Type B pancreatic cell (in vitro differentiated cells): ENCODE results near the gene UBA7. TPM values are rescaled to one million over a fixed set of nuclear protein-coding genes. Genes with fewer than 3 reads are reported as not detected.
"Not testable (repeated sequence)": the region's sequence is repeated elsewhere in the genome, so short reads cannot be mapped to it uniquely, and the experiment has no call there.

ENCODE experiments used
- DNase-seq: peaks from one replicate; pipeline ENCODE4 v3.0.0; 2021; ENCODE audit warnings: mixed read lengths; ENCODE audit not compliant: unreplicated experiment; ENCODE audit errors: extremely low spot score
- H3K27ac Mint-ChIP-seq: 2 replicates; pipeline ENCODE4 v1.8.0; 2021; ENCODE audit warnings: mild to moderate bottlenecking, mixed read lengths
- H3K27me3 Mint-ChIP-seq: 2 replicates; pipeline ENCODE4 v1.8.0; 2021; ENCODE audit warnings: mixed read lengths
- H3K36me3 Mint-ChIP-seq: 2 replicates; pipeline ENCODE4 v1.8.0; 2021; ENCODE audit warnings: mixed read lengths
- H3K4me1 Mint-ChIP-seq: one replicate; pipeline ENCODE4 v1.8.0; 2021; ENCODE audit warnings: mixed read lengths; ENCODE audit not compliant: unreplicated experiment
- H3K4me3 Mint-ChIP-seq: 2 replicates; pipeline ENCODE4 v1.8.0; 2021; ENCODE audit warnings: mild to moderate bottlenecking, mixed read lengths
- H3K9me3 Mint-ChIP-seq: 2 replicates; pipeline ENCODE4 v1.8.0; 2021; ENCODE audit warnings: mixed read lengths
- total RNA-seq: library from RNA; stranded (reverse); gene quantifications from 2 replicates; pipeline ENCODE4 v1.2.1, GENCODE V29; 2021; ENCODE audit warnings: low replicate concordance
- TF ChIP-seq, protein P1 (sequence below): fragments of 200-600 bp; sonication (generic); conservative IDR thresholded peaks from 2 replicates; pipeline ENCODE4 v1.5.0; 2021; ENCODE audit warnings: antibody characterized with exemption, mild to moderate bottlenecking

UBA7 gene
- total RNA-seq, 1 donor from 2014 or later, result 8.2 TPM

GRCh38 chr3:49839193-49839809, 25.5 kb upstream of the UBA7 start:
- Mint-ChIP-seq H3K27ac (peak overlapping the region; percentile 22), H3K4me1 (peaks cover 13% of the 10 kb centered on the region), H3K36me3 (peaks cover 12% of the 10 kb centered on the region), H3K9me3 (no peaks in the 10 kb centered on the region), H3K27me3 (no peaks in the 10 kb centered on the region), H3K4me3 (no peak overlapping the region)
- DNase-seq, result no peak
- TF ChIP-seq, protein P1, sequence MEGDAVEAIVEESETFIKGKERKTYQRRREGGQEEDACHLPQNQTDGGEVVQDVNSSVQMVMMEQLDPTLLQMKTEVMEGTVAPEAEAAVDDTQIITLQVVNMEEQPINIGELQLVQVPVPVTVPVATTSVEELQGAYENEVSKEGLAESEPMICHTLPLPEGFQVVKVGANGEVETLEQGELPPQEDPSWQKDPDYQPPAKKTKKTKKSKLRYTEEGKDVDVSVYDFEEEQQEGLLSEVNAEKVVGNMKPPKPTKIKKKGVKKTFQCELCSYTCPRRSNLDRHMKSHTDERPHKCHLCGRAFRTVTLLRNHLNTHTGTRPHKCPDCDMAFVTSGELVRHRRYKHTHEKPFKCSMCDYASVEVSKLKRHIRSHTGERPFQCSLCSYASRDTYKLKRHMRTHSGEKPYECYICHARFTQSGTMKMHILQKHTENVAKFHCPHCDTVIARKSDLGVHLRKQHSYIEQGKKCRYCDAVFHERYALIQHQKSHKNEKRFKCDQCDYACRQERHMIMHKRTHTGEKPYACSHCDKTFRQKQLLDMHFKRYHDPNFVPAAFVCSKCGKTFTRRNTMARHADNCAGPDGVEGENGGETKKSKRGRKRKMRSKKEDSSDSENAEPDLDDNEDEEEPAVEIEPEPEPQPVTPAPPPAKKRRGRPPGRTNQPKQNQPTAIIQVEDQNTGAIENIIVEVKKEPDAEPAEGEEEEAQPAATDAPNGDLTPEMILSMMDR, result peak; percentile 96

DNA sequence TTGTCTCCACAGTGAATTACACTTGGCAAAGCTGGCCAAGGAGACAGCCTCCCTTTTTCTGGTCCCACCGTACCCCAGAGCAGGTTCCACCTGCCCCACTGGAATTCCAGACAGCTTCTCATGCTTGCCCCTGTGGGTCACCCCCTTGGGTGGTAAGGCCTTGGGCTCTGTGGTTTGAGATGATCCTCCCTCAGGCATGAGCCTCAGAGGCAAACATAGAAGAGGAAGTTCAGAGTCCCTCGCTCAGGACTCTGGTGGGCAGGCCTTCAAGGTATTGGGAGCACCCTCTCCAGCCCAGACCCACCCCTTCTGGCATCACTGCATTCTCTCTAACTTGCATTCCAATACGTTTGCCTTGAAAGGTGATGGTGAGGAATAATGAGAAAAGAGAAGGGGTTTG, 17.6 kb upstream of the UBA7 start:
- H3K9me3 Mint-ChIP-seq, result no peaks in the 10 kb centered on the region
- no peak overlapping the region for H3K4me3 Mint-ChIP-seq
- H3K4me1 Mint-ChIP-seq, result no peaks in the 10 kb centered on the region
- H3K27ac Mint-ChIP-seq, result no peak overlapping the region
- no peak for DNase-seq
- no peaks in the 10 kb centered on the region for H3K27me3 Mint-ChIP-seq
- H3K36me3 Mint-ChIP-seq, result peaks cover 5% of the 10 kb centered on the region
- TF ChIP-seq, protein P1, result no peak

GRCh38 chr3:49826016-49826415, 12.3 kb upstream of the UBA7 start:
- no peaks in the 10 kb centered on the region for H3K27me3 Mint-ChIP-seq
- H3K4me3 Mint-ChIP-seq, result no peak overlapping the region
- no peaks in the 10 kb centered on the region for H3K9me3 Mint-ChIP-seq
- TF ChIP-seq, protein P1, result no peak
- no peak overlapping the region for H3K27ac Mint-ChIP-seq
- no peak for DNase-seq
- no peaks in the 10 kb centered on the region for H3K4me1 Mint-ChIP-seq
- H3K36me3 Mint-ChIP-seq, result no peaks in the 10 kb centered on the region

- not testable (repeated sequence) for H3K27ac Mint-ChIP-seq, DNase-seq, H3K27me3 Mint-ChIP-seq, H3K36me3 Mint-ChIP-seq, H3K4me3 Mint-ChIP-seq, H3K4me1 Mint-ChIP-seq, H3K9me3 Mint-ChIP-seq
Measured at GRCh38 chr3:49823131-49823530, 9.4 kb upstream of the UBA7 start.

GRCh38 chr3:49812916-49813496, 747 bp downstream of the UBA7 start:
- H3K4me3 Mint-ChIP-seq, result no peak overlapping the region
- H3K36me3 Mint-ChIP-seq, result no peaks in the 10 kb centered on the region
- peaks cover 8% of the 10 kb centered on the region for H3K4me1 Mint-ChIP-seq
- no peaks in the 10 kb centered on the region for H3K27me3 Mint-ChIP-seq
- no peaks in the 10 kb centered on the region for H3K9me3 Mint-ChIP-seq
- TF ChIP-seq, protein P1, result no peak
- DNase-seq, result no peak
- no peak overlapping the region for H3K27ac Mint-ChIP-seq

DNA sequence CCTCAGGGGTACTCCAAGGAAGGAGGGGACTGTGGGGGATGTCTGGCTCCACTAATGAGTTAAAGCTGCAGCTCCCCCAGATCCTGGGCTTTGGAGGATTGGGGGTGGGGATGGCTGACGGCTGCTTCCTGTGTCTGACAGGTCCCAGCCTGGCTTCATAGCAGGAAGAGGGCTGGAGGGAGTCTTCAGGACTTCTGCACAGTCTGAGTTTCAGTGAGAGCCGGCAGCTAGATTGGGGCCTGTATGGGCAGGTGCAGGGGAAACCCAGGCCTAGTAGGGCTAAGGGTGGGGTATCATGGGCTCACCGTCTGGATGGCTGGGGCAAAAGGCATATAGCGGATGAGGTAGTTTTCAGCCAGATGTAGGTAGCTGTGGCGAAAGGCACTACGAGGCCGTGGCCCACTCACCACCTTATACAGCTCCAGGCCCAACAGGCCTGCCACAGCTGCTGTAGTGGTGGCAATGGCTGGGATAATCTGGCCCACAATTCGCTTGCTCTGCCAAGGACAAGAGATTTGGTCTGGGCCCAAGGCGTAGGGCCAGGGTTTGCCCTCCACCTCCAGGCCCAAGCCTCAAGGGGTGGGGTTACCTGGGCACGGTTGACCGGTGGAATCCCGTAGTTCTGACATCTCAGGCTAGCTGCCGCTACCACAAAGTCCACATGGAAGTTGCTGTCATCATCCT, 6.2 kb downstream of the UBA7 start:
- peak overlapping the region; percentile 51 for H3K27ac Mint-ChIP-seq
- no peak for DNase-seq

More for the DNA sequence above, 6.2 kb downstream of the UBA7 start:
- Mint-ChIP-seq H3K4me1 (peaks cover 16% of the 10 kb centered on the region), H3K4me3 (peak overlapping the region; percentile 54), H3K27me3 (peaks cover 17% of the 10 kb centered on the region), H3K36me3 (no peaks in the 10 kb centered on the region), H3K9me3 (no peaks in the 10 kb centered on the region)
- TF ChIP-seq, protein P1, result no peak
